KBM-7 (cell line): Measurements from ENCODE around the gene SEC24B.
"Not testable (repeated sequence)": the region's sequence is repeated elsewhere in the genome, so short reads cannot be mapped to it uniquely, and the experiment has no call there.

ENCODE experiments used
- DNase-seq: peaks from one replicate; pipeline ENCODE4 v3.0.0-alpha.2; 2015
- in situ Hi-C: fragments of 300-500 bp; cut with MboI; formaldehyde crosslinking; loops from 2 replicates; pipeline ENCODE4 v1.14.3; 2020; ENCODE audit warnings: low sequenced_read_pairs, low pct_unique_long_range_greater_than_20kb, mixed read lengths

The SEC24B gene

DNA sequence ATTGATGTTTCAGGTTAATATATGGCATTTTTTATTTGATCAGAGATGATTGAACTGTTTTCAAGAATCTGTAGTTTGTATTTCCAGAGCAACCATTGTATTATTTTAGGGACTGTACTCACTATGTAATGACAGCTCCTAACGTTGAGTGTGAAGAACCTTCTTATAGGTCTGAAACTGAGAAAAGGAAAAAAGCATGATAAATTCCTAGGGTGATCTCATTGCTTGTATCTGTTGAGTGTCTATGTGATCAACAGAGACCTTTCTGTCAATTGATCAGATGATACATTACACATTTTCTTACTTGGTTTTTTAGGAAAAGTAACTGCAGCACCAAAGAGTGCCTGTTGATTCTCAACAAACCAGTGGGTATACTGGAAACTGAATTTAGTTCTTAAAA is 40.2 kb downstream of the SEC24B start:
- no peak for DNase-seq
- in situ Hi-C loops, result no loop called here

DNA sequence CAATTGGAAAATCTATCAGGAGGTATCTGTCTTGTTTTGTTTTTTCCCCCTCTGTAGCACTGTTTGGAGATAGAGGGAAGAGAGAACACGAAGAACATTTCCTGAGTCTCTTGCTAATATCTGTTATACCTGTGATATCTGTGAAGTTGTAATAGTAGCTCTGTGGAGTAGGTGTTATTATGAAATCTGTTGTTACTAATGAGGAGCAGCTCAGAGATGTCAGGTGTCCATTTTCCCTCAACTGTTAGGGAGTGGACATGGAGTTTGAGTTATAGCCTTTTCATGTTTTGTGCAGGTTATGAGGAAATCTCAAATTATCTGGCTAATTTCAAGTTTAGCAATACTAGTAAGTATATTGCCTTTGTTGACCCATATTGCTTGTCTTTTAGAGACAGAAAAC is 52.4 kb downstream of the SEC24B start:
- in situ Hi-C loops, result no loop called here

GRCh38 chr4:109494563-109494962 is 60.9 kb downstream of the SEC24B start:
- in situ Hi-C loops, result no loop called here
- no peak for DNase-seq

More for the DNA sequence above, 52.4 kb downstream of the SEC24B start:
- DNase-seq, result no peak

- no peak for DNase-seq
- in situ Hi-C loops, result no loop called here
Observed at GRCh38 chr4:109495514-109495913, 61.9 kb downstream of the SEC24B start.

DNA sequence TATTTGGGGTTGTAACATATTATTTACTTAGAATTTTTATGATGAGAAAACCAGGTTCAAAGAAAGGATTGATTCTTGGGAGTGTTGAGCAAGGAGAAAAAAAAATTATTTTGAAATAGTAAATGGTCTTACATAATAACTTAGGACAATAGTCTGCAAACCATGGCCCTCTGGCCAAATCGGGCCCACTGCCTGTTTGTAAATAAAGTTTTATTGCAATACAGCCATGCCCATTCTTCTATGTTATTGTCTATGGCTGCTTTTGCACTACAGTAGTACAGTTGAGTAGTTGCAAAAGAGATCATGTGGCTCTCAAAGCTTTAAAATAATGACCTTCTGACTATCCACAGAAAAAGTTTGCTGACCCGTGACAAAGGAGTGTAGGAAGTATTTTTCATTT is 63.3 kb downstream of the SEC24B start:
- no peak for DNase-seq
- in situ Hi-C loops, result no loop called here

DNA sequence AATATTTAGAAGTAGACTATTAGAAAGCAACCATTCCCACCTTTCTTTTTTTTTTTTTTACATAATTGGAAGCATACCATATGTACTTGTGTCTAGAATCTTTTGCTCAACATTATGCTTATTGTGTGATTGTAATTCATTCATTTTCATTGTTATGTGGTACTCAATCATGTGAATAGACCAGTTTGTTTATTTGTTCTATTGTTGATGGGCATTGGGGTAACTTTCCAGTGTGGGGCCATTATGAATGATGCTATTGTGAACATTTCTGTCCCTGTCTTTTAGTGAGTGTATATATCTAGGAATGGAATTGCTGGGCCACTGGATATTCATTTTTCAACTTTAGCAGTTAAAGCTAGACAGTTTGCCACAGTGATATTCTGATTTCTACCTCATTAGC is 63.9 kb downstream of the SEC24B start:
- no peak for DNase-seq
- in situ Hi-C loops, result no loop called here

DNA sequence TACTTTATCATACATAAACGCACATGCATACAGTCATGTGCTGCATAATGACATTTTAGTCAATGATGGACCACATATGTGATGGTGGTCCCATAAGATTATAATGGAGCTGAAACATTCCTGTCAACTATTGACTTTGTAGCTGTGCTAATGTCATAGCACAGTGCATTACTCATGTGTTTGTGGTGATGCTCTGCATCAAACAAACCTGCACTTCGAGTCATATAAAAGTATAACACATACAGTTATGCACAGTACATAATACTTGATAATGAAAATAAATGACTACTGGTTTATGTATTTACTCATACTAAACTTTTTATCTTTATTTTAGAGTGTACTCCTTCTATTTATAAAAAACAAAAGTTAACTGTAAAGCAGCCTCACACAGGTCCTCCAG is 65.9 kb downstream of the SEC24B start:
- in situ Hi-C loops, result no loop called here
- DNase-seq, result no peak

GRCh38 chr4:109506890-109507289 is 73.3 kb downstream of the SEC24B start:
- in situ Hi-C loops, result no loop called here
- DNase-seq, result no peak

- DNase-seq, result no peak
- in situ Hi-C loops, result no loop called here
Observed at GRCh38 chr4:109510687-109511086, 77.1 kb downstream of the SEC24B start.

DNA sequence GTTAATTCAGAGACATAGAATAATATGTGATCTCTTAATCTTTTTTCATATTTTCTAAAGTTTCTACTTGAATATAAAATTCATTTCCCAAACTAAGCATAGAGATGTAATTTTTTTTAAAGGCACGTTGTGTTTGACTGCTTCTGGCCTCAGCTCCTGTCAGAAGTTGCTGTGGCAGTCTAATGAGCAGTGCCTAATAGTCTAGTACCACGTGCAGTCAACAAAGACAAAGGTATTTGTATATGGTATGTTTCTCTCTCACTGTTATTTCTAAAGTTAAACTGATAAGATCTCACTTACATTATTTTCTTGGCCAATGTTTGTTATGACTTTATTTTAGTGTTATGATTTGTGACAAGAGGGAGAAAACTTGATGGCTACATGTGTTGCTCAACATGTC is 77.8 kb downstream of the SEC24B start:
- in situ Hi-C loops, result no loop called here

GRCh38 chr4:109513368-109513767 is 79.8 kb downstream of the SEC24B start:
- DNase-seq, in situ Hi-C loops: not testable (repeated sequence)

More for the DNA sequence above, 77.8 kb downstream of the SEC24B start:
- no peak for DNase-seq

DNA sequence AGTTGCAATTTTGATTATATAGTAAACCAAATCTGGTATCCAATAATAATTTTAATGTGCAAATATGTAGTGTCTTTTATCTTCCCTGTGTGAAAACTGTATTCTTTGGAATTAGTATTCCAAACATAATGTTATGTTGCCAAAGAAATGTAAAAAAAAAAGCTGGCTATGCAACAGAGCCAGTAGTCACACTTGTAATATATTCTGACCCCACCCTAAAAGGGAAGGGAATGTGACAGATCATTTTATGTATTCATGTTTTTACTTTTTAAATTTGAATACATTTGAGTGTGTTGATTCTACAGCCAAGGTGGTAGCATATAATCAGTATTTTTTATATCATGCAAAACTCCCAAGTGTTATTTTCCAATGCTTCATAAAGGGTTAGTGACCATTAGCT is 98.6 kb downstream of the SEC24B start:
- in situ Hi-C loops, result no loop called here
- no peak for DNase-seq

GRCh38 chr4:109545401-109545800 is 111.8 kb downstream of the SEC24B start:
- in situ Hi-C loops, result no loop called here
- no peak for DNase-seq

- in situ Hi-C loops, result no loop called here
- no peak for DNase-seq
Observed at GRCh38 chr4:109547394-109547793, 113.8 kb downstream of the SEC24B start.

- peak; percentile 77 for DNase-seq
- in situ Hi-C loops, result no loop called here
Observed at GRCh38 chr4:109548655-109549054, 115.0 kb downstream of the SEC24B start.

DNA sequence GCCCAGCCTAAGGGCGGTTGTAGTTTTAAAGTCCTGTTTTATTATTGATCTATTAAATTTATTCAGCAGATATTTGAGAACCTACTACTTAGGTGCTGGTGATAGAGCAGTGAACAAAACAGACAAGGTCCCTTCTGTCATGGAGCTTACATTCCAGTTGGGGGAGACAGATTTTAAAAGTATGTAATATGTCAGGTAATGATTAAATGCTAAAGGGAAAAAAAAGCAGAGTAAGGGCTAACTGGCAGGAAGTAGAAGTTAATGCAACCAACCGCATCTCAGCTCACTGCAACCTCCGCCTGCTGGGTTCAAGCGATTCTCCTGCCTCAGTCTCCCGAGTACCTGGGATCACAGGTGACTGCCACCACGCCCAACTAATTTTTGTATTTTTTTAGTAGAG is 118.6 kb downstream of the SEC24B start:
- in situ Hi-C loops, result no loop called here
- DNase-seq, result no peak

- in situ Hi-C loops, result no loop called here
- DNase-seq, result no peak
Observed at GRCh38 chr4:109553130-109553529, 119.5 kb downstream of the SEC24B start.

DNA sequence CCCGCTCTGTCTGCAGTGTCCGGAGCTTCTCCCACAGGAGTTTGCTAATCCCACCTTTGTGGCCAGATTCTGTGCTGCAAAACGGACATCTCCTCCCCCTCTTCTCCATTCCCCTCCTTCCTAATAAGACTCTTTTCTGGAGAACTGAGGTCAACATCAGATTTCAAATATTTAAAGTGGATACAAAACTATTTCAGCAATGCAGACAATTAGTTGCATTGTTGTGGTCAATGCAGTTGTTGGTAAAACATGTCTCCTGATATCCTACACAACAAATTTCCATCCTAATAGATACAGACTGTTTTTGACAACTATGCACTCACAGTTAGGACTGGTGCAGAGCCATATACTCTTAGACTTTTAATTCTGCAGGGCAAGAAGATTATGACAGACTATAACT is 121.4 kb downstream of the SEC24B start:
- in situ Hi-C loops, result no loop called here
- DNase-seq, result no peak

DNA sequence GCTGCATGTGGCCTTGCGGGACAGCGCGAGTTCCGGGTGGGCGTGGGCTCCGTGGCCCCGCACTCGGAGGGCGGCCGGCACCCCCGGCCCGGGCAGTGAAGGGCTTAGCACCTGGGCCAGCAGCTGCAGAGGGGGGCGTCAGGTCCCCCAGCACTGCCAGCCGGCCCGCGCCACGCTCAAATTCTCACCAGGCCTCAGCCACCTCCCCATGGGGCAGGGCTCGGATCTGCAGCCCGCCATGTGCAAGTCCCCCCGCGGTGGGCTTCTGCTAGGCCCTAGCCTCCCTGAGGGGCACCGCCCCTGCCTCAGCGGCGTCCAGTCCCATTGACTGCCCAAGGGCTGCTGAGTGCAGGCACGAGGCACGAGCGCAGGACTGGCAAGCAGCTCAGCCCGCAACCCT is 123.8 kb downstream of the SEC24B start:
- DNase-seq, result no peak
- in situ Hi-C loops, result no loop called here

DNA sequence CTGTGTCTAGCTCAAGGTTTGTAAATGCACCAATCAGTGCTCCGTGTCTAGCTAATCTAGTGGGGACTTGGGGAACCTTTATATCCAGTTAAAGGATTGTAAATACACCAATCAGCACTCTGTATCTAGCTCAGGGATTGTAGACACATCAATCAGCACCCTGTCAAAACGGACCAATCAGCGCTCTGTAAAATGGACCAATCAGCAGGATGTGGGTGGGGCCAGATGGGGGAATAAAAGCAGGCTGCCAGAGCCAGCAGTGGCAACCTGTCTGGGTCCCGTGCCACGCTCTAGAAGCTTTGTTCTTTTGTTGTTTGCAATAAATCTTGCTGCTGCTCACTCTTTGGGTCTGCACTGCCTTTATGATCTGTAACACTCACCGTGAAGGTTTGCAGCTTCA is 124.5 kb downstream of the SEC24B start:
- DNase-seq, result peak; percentile 25
- in situ Hi-C loops, result not testable (repeated sequence)

- in situ Hi-C loops, result no loop called here
- DNase-seq, result no peak
Observed at GRCh38 chr4:109559625-109559982, 126.0 kb downstream of the SEC24B start.
